ENCODE measurements around the gene CCNY. TPM values are rescaled to one million over a fixed set of nuclear protein-coding genes. Genes with fewer than 3 reads are reported as not detected.

Gene CCNY
- total and polyA plus RNA-seq, 2 of the 13 experiments (the other 11 are each of a cell fraction or from before 2014, with no cell fraction given): 48.2 to 54.7 TPM

GRCh38 chr10:35391153-35391953 is 55.0 kb downstream of the CCNY start (continued):
- TF ChIP-seq ZNF841 (CRISPR knock-in tag; IDR thresholded peaks at IDR 0.05; ENCODE audit: borderline replicate concordance): no peak
- TF ChIP-seq ZMYM3 (CRISPR knock-in tag; IDR thresholded peaks at IDR 0.05): no peak
- TF ChIP-seq MAFF (IDR thresholded peaks at IDR 0.05; ENCODE audit: low read depth, low read length): no peak
- no peak for TF ChIP-seq MAZ (IDR thresholded peaks at IDR 0.05; ENCODE audit: borderline replicate concordance, low read depth, low read length)
- TF ChIP-seq MAZ (CRISPR knock-in tag; IDR thresholded peaks at IDR 0.05; ENCODE audit: low read depth): no peak
- TF ChIP-seq ZNF800 (CRISPR knock-in tag; IDR thresholded peaks at IDR 0.05): no peak
- TF ChIP-seq SIX4 (CRISPR knock-in tag; IDR thresholded peaks at IDR 0.05): no peak
- no peak for TF ChIP-seq EZH2 (conservative IDR thresholded peaks at IDR 0.05; ENCODE audit: low read depth, low read length)
- TF ChIP-seq SMARCC2 (IDR thresholded peaks at IDR 0.05): no peak
- no peak for TF ChIP-seq KAT8 (CRISPR knock-in tag; IDR thresholded peaks at IDR 0.05)
- TF ChIP-seq TIGD3 (CRISPR knock-in tag; IDR thresholded peaks at IDR 0.05; ENCODE audit: borderline replicate concordance): no peak
- TF ChIP-seq SRY (CRISPR knock-in tag; IDR thresholded peaks at IDR 0.05): no peak
- TF ChIP-seq WIZ (CRISPR knock-in tag; IDR thresholded peaks at IDR 0.05): no peak
- TF ChIP-seq ZNF747 (CRISPR knock-in tag; IDR thresholded peaks at IDR 0.05; ENCODE audit: borderline replicate concordance): no peak
- TF ChIP-seq, protein P1, sequence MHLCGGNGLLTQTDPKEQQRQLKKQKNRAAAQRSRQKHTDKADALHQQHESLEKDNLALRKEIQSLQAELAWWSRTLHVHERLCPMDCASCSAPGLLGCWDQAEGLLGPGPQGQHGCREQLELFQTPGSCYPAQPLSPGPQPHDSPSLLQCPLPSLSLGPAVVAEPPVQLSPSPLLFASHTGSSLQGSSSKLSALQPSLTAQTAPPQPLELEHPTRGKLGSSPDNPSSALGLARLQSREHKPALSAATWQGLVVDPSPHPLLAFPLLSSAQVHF (CRISPR knock-in tag; IDR thresholded peaks at IDR 0.05): no peak
- no peak for TF ChIP-seq GZF1 (CRISPR knock-in tag; IDR thresholded peaks at IDR 0.05)
- peak; percentile 66 for TF ChIP-seq MED1 (CRISPR knock-in tag; IDR thresholded peaks at IDR 0.05)
- no peak for TF ChIP-seq ETS1 (CRISPR knock-in tag; IDR thresholded peaks at IDR 0.05)
- TF ChIP-seq, protein P2, sequence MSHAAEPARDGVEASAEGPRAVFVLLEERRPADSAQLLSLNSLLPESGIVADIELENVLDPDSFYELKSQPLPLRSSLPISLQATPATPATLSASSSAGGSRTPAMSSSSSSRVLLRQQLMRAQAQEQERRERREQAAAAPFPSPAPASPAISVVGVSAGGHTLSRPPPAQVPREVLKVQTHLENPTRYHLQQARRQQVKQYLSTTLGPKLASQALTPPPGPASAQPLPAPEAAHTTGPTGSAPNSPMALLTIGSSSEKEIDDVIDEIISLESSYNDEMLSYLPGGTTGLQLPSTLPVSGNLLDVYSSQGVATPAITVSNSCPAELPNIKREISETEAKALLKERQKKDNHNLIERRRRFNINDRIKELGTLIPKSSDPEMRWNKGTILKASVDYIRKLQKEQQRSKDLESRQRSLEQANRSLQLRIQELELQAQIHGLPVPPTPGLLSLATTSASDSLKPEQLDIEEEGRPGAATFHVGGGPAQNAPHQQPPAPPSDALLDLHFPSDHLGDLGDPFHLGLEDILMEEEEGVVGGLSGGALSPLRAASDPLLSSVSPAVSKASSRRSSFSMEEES (CRISPR knock-in tag; IDR thresholded peaks at IDR 0.05): peak; percentile 65; the same call in 1 of the 2 replicates
- TF ChIP-seq ZNF781 (CRISPR knock-in tag; IDR thresholded peaks at IDR 0.05; ENCODE audit: borderline replicate concordance, not compliant biosample characterization): no peak
- no peak for TF ChIP-seq ZSCAN31 (CRISPR knock-in tag; IDR thresholded peaks at IDR 0.05; ENCODE audit: low read depth)
- TF ChIP-seq MEIS2 (CRISPR knock-in tag; IDR thresholded peaks at IDR 0.05): no peak
- no peak for TF ChIP-seq ZNF614 (CRISPR knock-in tag; IDR thresholded peaks at IDR 0.05; ENCODE audit: borderline replicate concordance)
- TF ChIP-seq ZNF776 (CRISPR knock-in tag; IDR thresholded peaks at IDR 0.05): no peak

Measured in HepG2 (cell line).